Activated CD8-positive, alpha-beta memory T cell treated with anti-CD3 and anti-CD28 coated beads, Interleukin-2, amount 50 U/mL, for 1 hour (primary cell): ENCODE results near the gene TRAK1.

Experiments used
- DNase-seq: peaks from one replicate; pipeline ENCODE4 v3.0.0-alpha.2; 2020; ENCODE audit errors: extremely low read depth

TRAK1 gene

GRCh38 chr3:42151596-42152168 is 60.5 kb downstream of the TRAK1 start:
- DNase-seq: no peak

DNA sequence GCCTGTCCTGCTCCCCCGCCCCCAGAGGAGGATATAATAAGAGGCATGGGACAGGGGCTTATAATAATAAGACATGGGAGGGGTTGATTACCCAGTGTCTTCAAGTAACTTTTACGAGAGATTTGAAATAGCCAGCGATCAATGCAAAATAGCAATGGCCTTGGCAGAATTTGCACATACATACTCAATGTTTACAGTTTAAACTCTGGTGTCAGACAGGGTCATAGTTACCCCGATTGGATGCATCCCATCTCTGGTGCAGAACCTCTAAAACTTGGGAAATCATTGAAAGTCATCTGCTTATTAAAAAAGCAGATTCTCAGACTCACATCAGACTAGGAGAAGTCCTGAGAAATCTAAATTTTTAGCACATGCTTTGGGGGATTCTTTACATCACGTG is 61.0 kb downstream of the TRAK1 start:
- DNase-seq: no peak

GRCh38 chr3:42153039-42153438 is 61.9 kb downstream of the TRAK1 start:
- DNase-seq: no peak

DNA sequence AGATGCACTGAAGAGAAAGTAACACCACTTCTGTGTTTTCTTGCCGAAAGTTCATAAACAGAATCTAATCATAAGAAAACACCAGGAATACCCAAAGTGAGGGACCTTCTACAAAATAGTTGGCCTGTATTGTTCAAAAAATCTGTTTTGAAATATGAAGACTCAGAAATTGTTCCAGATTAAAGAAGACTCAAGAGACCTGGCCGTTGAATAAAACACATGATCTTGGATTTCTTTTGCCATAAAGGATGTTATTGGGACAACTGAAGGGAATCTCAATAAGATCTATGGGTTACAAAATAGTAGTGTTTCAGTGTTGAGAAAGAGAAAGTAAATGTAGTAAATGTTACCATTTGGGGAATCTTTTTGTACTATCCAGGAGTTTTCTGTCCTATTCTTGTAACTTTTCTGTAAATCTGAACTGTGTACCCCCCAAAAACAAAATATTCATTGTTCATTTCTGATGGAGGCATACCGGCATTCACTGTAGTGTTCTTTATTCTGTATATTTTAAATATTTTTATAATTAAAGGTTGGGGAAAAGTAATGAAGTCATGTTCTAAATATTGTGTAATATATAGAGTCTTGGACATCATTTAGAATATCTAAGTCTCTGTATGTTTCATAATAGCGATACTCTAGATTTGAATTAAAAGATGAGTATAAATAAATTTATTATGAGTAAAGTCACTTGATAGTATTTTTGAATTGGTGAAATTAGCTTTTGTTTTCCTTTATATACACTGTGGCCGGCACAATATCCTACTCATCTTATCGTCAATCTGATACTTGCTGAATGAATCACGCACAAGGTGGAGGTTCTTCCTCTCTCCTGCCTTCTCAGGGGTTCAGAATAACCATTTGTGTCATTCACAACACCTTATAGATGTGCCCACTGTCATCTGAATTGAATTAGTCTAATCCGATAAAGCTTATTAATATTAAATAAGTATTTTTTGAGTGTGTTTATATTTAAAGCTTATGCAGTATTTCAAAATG is 66.7 kb downstream of the TRAK1 start:
- DNase-seq: no peak

- DNase-seq: no peak
Measured at GRCh38 chr3:42159147-42159546, 68.0 kb downstream of the TRAK1 start.

GRCh38 chr3:42159706-42160472 is 68.7 kb downstream of the TRAK1 start:
- DNase-seq: no peak

DNA sequence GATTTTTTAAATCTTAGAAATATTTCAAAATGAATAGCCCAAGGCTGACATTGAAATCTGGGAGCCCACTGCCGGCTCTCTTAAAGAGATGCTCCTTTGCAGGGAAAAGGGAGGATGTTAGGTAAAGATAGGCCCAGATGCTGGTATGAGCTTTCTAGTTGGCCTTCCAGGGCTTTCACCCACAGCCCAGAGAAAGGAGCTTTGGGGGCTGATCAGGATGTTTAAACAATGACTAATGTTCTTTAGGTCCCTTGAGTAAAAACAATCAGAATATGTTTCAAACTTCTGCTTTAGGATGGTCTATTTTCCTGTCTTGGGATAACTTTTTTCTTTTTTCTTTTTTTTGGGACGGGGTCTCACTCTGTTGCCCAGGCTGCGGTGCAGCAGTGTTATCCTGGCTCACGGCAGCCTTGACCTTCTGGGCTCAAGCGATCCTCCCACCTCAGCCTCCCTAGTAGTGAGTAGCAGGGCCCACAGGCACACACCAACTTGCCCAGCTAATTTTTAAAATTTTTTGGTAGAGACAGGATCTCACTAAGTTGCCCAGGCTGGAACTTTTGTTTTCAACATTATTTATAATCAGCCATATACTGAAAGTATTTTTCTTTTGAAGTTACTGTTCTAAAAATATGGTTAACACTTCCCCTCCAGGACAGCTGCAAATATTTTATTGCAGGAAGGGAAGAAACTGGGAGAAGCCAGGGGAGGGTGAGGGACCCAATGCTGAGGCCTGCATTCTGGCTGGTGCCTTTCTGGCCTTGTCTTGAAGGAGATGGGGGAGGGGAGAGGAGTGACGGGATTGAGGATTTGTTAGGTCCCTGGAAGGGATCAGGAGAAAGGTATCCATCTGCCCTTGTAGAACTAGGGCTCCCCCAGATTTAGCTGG is 70.1 kb downstream of the TRAK1 start:
- no peak for DNase-seq

DNA sequence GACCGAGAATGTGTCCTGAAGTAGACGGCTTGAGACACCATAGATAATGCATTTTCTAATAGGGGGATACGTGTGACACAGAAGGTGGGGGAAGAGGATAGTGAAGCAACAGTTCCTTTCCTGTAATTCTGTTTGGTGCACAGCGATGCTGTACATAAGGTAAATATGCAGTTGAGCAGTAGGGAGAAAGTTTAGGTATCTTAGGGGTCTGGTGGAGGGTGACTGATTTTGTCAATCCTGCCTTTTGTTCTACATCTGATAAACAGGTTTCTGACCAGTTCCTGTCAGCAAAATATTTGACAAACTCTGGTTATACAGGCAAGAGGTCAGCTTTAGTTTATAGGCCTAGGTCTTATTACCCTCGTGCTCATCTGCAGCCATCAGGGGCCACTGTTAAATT is 71.3 kb downstream of the TRAK1 start:
- no peak for DNase-seq

DNA sequence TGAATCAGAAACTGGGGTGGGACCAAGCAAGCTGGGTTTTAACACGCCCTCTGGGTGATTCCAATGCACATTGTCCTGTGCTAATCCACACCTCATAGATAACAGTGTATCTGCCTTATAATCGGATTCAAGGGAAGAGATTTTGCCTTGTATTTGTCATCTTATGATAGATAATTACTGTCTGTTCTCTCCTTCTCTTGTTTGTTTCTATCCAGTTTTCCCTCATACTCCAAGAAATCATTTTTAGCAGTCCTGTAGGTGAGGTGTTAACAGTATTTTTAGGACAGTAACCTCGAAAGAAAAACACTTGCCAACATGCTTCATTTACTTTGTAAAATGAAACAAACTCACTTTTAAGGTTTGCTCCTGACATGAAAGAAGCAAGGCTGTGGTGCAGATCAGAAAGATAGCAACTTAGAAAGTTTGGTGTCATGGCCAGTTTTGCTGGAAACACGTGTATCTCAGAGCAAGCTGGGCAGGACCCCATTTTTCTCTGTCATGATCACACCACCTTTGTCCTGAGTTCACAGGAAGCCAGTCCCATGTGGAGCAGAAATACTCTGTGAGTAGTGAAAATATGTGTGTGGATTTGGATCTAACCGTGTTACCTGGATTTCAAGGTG is 72.6 kb downstream of the TRAK1 start:
- DNase-seq: no peak

- DNase-seq: no peak
Measured at GRCh38 chr3:42164656-42165055, 73.5 kb downstream of the TRAK1 start.

DNA sequence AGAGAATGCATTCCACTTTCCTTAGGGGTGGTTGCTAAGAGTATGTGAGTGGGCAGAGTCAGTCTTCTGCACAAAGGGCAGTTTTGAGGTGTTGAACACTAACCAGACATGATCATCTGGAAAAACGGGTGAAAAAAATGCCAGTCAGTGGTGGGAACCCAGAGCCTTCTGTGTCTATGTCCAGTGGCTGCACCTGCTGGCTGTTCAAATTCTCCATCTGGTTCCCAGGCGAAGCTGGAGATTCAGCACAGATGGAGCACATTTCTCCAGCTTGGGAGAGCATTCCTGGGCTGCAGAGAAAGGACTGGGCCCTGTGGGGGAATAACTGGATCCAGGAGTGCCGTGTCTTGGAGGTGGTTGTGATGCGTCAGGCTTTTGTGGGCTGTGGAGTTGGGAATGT is 74.1 kb downstream of the TRAK1 start:
- no peak for DNase-seq

GRCh38 chr3:42166214-42166613 is 75.1 kb downstream of the TRAK1 start:
- DNase-seq: no peak

DNA sequence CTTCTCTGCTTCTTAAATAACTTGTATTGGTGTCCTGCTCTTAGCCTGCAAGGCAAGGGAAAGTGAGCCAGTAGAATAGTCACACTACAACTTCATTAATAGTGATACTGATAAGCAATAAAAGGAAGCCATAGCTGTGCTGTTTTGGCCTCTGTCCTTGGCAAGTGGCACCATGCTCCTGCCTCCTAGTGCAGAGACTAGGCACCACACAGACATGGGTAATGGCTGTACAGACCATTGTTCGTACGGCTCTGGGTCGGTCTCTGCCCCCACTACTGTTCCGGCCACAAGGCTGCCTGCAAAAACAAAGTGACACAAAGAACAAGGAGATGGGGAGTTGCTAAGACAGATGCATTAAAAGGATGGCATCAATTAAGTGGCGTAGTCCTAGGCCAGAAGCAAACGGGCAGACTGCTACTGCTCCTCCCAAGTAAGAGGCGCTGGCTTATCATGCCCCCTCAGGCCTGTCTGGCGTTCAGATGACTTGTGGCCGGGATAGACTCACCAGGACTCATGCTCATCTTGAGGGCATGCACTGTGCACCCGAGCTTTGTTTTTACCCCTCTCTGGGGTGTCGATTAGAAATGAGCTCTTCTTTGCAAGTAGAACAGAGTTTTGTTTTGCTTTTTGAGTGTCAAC is 75.6 kb downstream of the TRAK1 start:
- no peak for DNase-seq

DNA sequence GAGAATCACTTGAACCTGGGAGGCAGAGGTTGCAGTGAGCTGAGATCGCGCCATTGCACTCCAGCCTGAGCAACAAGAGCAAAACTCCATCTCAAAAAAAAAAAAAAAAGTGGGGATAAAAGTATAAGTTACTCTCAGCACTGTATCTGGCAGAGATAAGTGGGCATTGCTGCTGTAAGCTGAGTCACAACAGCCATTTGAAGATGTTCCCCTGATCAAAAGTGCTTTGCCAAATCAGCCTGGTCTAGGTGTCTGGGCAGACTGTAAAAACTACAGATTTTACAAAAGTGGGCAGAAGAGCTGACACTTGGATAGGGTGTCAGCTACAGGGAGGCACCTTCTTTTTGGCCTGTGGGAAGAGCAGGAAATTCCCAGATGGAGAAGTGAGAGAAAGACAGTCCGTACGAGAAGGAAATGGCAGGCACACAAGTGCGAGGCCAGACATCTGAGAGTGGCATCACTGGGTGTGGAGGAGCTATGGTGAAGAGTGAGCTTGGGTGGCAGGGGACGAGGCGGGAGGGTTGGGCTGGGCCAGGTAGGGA is 78.5 kb downstream of the TRAK1 start:
- no peak for DNase-seq

DNA sequence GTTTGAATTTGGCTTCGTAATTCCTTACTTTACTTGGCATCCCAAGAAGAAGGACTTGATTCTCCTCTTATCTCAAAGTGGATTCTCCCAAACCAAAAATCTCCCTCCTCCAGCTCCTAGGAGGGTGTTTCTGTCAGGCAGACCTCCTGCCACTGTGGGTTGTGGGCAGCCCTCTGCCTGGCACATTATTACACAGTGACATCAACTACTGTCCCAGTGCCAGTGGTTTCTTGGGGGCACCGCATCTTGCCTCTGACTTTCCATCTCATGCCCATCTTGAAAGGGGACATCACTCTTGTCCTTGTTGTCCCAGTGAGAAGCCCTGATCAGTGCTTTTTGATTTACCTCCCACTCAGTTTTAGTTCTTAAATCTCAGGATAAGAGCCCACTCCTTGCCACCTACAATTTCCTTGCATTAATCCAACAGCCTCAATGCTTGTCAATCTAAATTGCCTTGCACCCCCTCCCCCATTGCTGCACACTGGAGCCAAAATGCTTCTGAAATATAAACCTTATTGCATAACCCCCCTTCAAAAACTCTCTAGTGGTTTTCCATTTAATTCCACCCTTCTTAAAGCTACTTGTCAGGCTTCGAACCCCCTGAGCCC is 81.0 kb downstream of the TRAK1 start:
- no peak for DNase-seq

DNA sequence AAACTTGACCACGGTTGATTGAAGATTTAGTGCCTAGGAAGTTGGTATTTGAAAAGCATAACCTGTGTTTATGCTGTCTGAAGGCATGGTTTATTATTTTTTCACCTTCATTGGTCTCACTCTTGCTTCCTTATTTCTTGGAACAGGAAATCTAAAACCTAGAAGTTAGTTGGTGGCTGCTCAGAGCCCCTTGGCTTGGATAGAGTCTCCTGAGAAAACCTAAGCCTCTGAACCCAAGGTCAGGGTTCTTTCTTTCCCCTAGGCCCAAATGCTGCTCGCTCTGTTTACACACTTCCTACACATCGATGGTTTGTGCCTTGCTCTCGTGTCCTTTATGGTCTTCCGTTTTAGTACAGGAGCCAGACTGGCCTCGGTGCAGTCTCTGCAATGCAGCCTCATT is 82.2 kb downstream of the TRAK1 start:
- no peak for DNase-seq

GRCh38 chr3:42174679-42175385 is 83.7 kb downstream of the TRAK1 start:
- no peak for DNase-seq

GRCh38 chr3:42175386-42176240 is 84.5 kb downstream of the TRAK1 start:
- DNase-seq: no peak
